GM10266 (cell line): ENCODE data around the gene DCAF7.

Source experiments
- DNase-seq: peaks from one replicate; pipeline ENCODE4 v3.0.0; 2012; ENCODE audit errors: extremely low spot score
- TF ChIP-seq, protein P1 (sequence below): IDR thresholded peaks from 2 replicates; pipeline ENCODE4 v1.5.1; 2012; ENCODE audit warnings: mild to moderate bottlenecking, low read depth; ENCODE audit not compliant: control insufficient read depth, insufficient read depth; ENCODE audit errors: missing control alignments

DCAF7 gene

DNA sequence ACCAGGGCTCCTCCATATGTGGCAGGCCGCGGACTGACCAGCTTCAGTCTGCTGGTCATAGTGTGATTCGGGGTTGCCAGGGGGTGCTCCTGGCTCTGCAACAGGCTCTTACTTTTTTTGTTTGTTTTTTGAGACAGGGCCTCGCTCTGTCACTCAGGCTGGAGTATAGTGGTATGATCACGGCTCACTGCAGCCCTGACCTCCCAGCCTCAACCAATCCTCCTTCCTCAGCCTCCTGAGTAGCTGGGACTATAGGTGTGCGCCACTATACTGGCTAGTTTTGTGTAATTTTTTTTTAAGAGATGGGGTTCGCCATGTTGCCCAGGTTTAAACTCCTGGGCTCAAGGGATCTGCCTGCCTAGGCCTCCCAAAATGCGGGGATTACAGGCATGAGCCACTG, 38.9 kb upstream of the DCAF7 start:
- TF ChIP-seq, protein P1, sequence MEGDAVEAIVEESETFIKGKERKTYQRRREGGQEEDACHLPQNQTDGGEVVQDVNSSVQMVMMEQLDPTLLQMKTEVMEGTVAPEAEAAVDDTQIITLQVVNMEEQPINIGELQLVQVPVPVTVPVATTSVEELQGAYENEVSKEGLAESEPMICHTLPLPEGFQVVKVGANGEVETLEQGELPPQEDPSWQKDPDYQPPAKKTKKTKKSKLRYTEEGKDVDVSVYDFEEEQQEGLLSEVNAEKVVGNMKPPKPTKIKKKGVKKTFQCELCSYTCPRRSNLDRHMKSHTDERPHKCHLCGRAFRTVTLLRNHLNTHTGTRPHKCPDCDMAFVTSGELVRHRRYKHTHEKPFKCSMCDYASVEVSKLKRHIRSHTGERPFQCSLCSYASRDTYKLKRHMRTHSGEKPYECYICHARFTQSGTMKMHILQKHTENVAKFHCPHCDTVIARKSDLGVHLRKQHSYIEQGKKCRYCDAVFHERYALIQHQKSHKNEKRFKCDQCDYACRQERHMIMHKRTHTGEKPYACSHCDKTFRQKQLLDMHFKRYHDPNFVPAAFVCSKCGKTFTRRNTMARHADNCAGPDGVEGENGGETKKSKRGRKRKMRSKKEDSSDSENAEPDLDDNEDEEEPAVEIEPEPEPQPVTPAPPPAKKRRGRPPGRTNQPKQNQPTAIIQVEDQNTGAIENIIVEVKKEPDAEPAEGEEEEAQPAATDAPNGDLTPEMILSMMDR: no peak
- no peak for DNase-seq

DNA sequence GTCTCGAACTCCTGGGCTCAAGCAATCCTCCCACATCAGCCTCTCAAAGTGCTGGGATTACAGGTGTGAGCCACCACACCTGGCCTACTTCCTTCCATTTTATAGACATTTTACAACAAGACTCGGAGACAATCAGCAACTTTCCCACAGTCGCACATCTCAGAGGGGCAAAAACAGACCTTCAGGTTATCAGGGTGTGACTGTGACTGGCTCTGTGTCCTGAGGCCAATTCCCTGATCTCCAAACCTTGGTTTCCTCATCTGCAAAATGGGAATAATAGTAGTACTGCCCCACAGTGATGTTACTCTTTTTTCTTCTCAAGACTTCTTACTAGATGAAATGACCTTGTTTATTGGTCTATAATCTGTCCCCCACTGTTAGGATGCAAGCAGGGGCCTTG, 37.9 kb upstream of the DCAF7 start:
- TF ChIP-seq, protein P1: no peak
- no peak for DNase-seq

DNA sequence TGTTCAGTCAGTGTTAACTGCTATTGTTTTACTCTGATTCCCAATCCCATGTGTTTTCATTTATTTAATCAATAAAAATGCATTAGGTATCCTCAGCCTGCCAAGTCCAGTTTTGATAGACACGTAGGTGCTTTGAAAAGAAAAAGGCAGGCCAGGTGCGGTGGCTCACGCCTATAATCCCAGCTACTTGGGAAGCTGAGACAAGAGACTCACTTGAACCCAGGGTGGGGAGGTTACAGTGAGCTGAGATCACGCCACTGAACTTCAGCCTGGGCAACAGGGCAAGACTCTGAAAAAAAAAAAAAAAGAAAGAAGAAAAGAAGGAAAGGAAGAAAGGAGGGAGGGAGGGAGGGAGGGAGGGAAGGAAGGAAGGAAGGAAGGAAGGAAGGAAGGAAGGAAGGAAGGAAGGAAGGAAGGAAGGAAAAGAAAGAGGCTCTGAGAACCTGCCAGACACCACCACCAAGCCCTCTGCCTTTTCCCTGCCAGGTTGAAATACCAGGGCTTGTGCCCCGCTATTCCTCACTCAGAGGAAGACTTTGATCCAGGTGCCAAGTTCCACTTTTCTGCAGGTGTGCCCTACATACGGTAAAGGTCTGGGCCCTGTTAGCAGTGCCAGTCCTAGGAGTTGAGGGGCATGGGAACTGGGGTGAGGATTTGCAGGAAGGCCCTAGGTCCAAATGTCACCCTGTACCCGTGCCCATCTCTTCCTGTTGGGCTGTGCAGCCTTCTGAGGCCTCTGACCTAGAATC, 37.2 kb upstream of the DCAF7 start:
- TF ChIP-seq, protein P1: no peak
- DNase-seq: no peak

DNA sequence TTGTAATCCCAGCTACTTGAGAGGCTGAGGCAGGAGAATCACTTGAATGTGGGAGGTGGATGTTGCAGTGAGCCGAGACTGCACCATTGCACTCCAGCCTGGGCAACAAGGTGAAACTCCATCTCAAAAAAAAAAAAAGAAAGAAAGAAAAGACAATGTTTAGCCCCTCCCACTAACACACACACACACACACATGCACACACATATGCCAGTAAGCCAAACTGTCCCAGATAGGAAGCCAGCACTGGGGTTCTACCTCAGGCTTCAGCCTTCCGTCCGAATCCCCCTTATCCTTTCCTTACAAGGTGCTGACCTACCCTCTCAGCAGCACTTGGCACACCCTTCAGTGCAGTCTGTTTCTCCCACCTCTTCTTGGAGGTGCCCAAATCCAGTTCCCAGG, 35.8 kb upstream of the DCAF7 start:
- DNase-seq: no peak
- TF ChIP-seq, protein P1: no peak

DNA sequence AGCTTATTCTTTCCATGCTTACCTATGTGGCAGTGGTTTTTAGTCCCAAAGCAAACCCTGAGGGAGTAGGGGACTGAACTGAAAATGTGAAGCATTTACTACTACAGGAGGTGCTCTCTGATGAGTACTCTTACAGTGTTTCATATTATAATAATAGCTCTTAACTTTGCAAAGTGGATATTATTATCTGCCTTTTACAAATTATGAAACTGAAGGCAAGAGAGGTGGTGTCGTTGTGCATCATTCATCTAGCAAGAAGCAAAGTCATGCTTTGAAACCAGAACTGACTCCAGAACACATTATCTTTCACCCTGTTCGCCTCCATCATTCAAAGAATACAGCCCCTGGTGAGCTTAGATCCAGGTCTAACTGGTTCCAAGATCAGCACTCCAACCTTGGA, 35.3 kb upstream of the DCAF7 start:
- DNase-seq: no peak
- TF ChIP-seq, protein P1: no peak

DNA sequence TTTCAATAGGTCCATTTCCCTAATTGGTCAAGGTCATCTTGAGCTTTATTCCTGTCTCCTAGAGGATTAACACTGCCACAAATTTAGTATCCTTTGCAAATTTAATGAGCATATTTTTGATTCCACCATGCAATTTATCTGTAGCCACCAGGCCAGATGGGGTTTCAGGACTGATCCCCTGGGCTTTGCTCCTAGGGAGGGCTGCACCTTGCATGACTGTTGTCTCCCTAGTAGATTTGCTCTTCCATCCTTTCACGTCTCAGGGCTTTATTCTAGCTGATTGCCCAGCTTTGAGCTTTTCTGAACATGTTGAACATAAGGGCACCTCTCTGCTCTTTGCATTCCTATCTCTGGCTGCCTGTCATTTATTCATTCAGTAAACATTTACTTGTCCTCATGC, 34.9 kb upstream of the DCAF7 start:
- TF ChIP-seq, protein P1: no peak
- no peak for DNase-seq

DNA sequence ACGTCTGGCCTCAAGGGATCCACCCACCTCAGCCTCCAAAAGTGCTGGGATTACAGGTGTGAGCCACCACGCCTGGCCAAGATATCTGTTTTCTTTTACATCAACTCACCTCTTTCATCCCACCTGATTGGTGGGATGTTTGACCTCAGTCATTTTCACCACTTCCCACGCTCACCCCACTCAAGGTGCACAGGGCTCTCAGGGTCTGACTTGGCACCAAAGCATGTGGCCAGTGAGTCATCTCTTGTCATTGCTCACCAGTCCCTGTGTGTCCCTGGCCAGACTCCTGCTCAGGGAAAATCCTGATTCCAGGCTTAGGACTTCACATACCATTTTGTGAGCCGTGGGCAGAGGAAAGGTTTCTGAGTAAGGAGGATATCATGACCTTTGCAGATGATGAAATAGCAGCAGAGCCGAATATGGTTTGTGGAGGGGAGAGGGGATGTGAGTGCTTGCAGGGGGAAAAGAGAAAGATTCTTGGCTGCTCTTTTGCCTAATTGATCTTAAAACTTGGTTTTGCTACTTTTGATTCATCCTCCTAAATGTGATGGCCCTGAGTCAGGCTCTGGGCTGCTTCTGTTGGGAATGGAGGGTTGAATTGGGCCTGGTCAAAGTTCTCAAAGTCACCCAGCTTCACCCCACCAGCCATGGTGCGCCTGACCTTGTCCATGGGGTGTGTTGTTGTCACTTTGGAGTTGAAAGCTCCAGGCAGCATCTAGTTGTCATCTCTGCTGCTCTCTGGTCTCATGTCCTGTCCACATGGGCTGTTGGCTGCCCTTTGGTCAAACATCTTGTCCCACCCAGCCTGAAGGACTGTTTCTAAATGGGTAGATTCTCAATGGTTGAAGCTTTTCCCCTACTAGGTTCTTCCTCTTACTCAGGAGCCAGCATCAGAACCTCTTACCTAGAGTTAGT, 33.1 kb upstream of the DCAF7 start:
- no peak for DNase-seq
- TF ChIP-seq, protein P1: no peak
